Breast epithelium (tissue), 4 donors: Measurements from ENCODE around the gene ASB3. TPM values are rescaled to one million over a fixed set of nuclear protein-coding genes. Genes with fewer than 3 reads are reported as not detected.
"Not testable (repeated sequence)": the region's sequence is repeated elsewhere in the genome, so short reads cannot be mapped to it uniquely, and the experiment has no call there.

ENCODE experiments used
- DNase-seq, 2 donors: peaks; one replicate each; pipeline ENCODE4 v3.0.0-alpha.2; 2019; ENCODE audit warnings: low spot score in 2 of 2
- H3K27ac ChIP-seq, 2 donors: fragments of 200-600 bp; sonication (generic) in 1 of 2; one replicate each; pipeline ENCODE4 v1.5.1; 2016 to 2019; ENCODE audit warnings: mild to moderate bottlenecking in 1 of 2
- H3K27me3 ChIP-seq, 2 donors: fragments of 200-600 bp; sonication (generic) in 1 of 2; one replicate each; pipeline versions ENCODE4 v1.5.1 to v1.6.0; 2017 to 2019; ENCODE audit warnings: control low read depth in 1 of 2, mild to moderate bottlenecking in 1 of 2
- H3K36me3 ChIP-seq: fragments of 200-600 bp; one replicate; pipeline ENCODE4 v1.5.1; 2019
- H3K4me1 ChIP-seq, 2 donors: fragments of 200-600 bp; sonication (generic); one replicate each; pipeline ENCODE4 v1.5.1; 2016 to 2019; ENCODE audit warnings: control low read depth in 1 of 2
- H3K4me3 ChIP-seq, 3 donors: fragments of 200-600 bp; sonication (generic); 1 replicate in 2 of 3; 2 replicates in 1 of 3; pipeline ENCODE4 v1.5.1; 2016 to 2019; ENCODE audit warnings: mild to moderate bottlenecking in 3 of 3, moderate library complexity in 2 of 3
- H3K9me3 ChIP-seq, 2 donors: fragments of 200-600 bp; sonication (generic) in 1 of 2; one replicate each; pipeline ENCODE4 v1.5.1; 2016 to 2019; ENCODE audit warnings: control low read depth in 1 of 2
- POLR2A ChIP-seq: fragments of 450-650 bp; IDR thresholded peaks from one replicate; pipeline ENCODE4 v1.6.1; 2016; ENCODE audit warnings: antibody characterized with exemption, mild to moderate bottlenecking, moderate library complexity
- POLR2AphosphoS5 ChIP-seq, 3 donors: sonication (generic); formaldehyde crosslinking; IDR thresholded peaks; one replicate each; pipeline ENCODE4 v1.6.1; 2017; ENCODE audit warnings: antibody characterized with exemption in 3 of 3
- intact Hi-C: fragments of 100-400 bp; cut with DNase I; formaldehyde crosslinking; loops from one replicate; pipeline ENCODE4 v1.15.1; 2023; ENCODE audit warnings: low total_unique reads
- total RNA-seq, 3 donors: library from RNA; depleted of rRNA; stranded (reverse); fragments of >200 nt; gene quantifications; one replicate each; pipeline ENCODE4 v1.1.0, GENCODE V29; 2016
- TF ChIP-seq, protein P1 (sequence below), 3 donors: fragments of 450-650 bp; IDR thresholded peaks; one replicate each; pipeline ENCODE4 v1.5.1; 2016 to 2017; ENCODE audit warnings: antibody characterized with exemption in 3 of 3, mild to moderate bottlenecking in 3 of 3, moderate library complexity in 3 of 3

Gene ASB3
- total RNA-seq, 3 donors from 2014 or later = 22.0 to 37.9 (median 22.7) TPM

DNA sequence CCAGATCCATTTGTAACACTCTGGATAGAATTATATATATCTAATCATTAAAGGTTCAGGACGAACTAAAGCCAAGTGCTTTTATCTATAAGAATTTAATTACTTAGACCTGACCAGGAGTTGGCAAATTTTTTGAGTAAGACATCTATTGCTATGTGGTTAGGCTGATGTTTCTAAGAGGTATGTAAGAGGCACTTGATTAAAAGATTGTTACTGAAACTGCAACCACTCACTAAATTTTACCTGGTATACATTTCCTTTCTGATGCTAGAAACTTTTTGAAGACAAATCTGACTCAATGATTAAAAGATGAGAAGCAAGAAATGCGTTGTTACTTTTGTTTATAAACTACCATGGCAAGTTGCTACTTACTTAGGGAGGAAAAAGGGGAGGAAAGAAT lies 95.9 kb downstream of the ASB3 start:
- no peak overlapping the region for H3K27ac ChIP-seq
- H3K36me3 ChIP-seq = peaks cover 4% of the 10 kb centered on the region
- no peak overlapping the region for H3K4me3 ChIP-seq
- no peaks in the 10 kb centered on the region for H3K27me3 ChIP-seq
- no peak for TF ChIP-seq POLR2AphosphoS5 (IDR thresholded peaks at IDR 0.05)
- no peak for TF ChIP-seq POLR2A
- TF ChIP-seq, protein P1, sequence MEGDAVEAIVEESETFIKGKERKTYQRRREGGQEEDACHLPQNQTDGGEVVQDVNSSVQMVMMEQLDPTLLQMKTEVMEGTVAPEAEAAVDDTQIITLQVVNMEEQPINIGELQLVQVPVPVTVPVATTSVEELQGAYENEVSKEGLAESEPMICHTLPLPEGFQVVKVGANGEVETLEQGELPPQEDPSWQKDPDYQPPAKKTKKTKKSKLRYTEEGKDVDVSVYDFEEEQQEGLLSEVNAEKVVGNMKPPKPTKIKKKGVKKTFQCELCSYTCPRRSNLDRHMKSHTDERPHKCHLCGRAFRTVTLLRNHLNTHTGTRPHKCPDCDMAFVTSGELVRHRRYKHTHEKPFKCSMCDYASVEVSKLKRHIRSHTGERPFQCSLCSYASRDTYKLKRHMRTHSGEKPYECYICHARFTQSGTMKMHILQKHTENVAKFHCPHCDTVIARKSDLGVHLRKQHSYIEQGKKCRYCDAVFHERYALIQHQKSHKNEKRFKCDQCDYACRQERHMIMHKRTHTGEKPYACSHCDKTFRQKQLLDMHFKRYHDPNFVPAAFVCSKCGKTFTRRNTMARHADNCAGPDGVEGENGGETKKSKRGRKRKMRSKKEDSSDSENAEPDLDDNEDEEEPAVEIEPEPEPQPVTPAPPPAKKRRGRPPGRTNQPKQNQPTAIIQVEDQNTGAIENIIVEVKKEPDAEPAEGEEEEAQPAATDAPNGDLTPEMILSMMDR (IDR thresholded peaks at IDR 0.05) = no peak
- intact Hi-C loops = no loop called here
- H3K9me3 ChIP-seq = no peaks in the 10 kb centered on the region
- no peak for DNase-seq
- H3K4me1 ChIP-seq = no peaks in the 10 kb centered on the region

DNA sequence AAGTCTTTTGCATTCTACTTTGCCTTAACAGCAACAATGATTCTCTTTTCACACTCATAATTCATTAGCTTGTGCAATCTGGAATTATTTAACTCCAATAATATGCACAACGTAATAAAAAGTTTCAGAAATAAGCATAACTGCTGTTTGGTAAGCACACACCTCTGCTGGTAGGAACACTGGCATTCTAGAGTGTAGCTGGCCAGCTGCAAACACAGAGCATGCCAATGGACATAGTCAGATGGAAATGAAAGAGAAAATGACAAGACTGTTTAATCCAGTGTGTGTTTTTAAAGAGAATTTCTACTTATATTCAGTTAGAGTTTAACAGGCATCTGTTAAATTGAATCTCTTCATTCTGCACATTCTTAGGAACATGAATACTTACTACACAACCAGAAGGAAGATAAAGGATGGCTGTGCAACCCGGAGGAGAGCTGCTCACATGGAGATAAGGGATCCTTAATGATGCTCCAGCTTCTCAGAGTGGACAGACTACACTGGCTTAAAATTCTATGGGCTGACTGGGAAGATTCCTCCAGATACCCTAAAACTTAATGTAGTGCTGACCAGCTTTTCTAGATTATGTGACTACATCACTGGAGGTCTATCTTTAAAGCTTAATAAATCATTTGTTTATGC lies 113.8 kb downstream of the ASB3 start:
- no peaks in the 10 kb centered on the region for H3K9me3 ChIP-seq
- no peaks in the 10 kb centered on the region for H3K27me3 ChIP-seq
- H3K36me3 ChIP-seq = no peaks in the 10 kb centered on the region
- H3K4me1 ChIP-seq = no peaks in the 10 kb centered on the region
- no peak overlapping the region for H3K27ac ChIP-seq
- TF ChIP-seq POLR2A (no peak), POLR2AphosphoS5 (IDR thresholded peaks at IDR 0.05) (no peak)
- TF ChIP-seq, protein P1 (IDR thresholded peaks at IDR 0.05) = no peak
- H3K4me3 ChIP-seq = no peak overlapping the region
- intact Hi-C loops = no loop called here
- DNase-seq = no peak

GRCh38 chr2:53670331-53670730 lies 116.4 kb downstream of the ASB3 start:
- H3K4me1 ChIP-seq = no peaks in the 10 kb centered on the region
- no peaks in the 10 kb centered on the region for H3K36me3 ChIP-seq
- no peak for DNase-seq
- H3K9me3 ChIP-seq = no peaks in the 10 kb centered on the region
- no peak overlapping the region for H3K4me3 ChIP-seq
- TF ChIP-seq POLR2AphosphoS5 (IDR thresholded peaks at IDR 0.05) (no peak), POLR2A (no peak)
- TF ChIP-seq, protein P1 (IDR thresholded peaks at IDR 0.05) = no peak
- no peaks in the 10 kb centered on the region for H3K27me3 ChIP-seq
- intact Hi-C loops = no loop called here
- H3K27ac ChIP-seq = no peak overlapping the region

- Histone ChIP-seq H3K4me1 (no peaks in the 10 kb centered on the region), H3K27me3 (no peaks in the 10 kb centered on the region), H3K9me3 (peaks cover 0 to 6% of the 10 kb centered on the region in 2 donors), H3K4me3 (no peak overlapping the region), H3K36me3 (no peaks in the 10 kb centered on the region), H3K27ac (no peak overlapping the region)
- no peak for TF ChIP-seq POLR2A
- TF ChIP-seq POLR2AphosphoS5 (IDR thresholded peaks at IDR 0.05) = no peak
- TF ChIP-seq, protein P1 (IDR thresholded peaks at IDR 0.05) = no peak
- no peak for DNase-seq
- intact Hi-C loops = no loop called here
Observed at GRCh38 chr2:53668624-53669026, 118.1 kb downstream of the ASB3 start.

DNA sequence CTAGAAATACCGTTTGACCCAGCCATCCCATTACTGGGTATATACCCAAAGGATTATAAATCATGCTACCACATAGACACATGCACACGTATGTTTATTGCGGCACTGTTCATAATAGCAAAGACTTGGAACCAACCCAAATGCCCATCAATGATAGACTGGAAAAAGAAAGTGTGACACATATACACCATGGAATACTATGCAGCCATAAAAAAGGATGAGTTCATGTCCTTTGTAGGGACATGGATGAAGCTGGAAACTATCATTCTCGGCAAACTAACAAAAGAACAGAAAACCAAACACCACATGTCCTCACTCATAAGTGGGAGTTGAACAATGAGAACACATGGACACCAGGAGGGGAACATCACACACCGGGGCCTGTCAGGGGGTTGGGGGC lies 119.6 kb downstream of the ASB3 start:
- H3K4me1 ChIP-seq, DNase-seq, H3K36me3 ChIP-seq, H3K4me3 ChIP-seq, H3K27ac ChIP-seq, H3K27me3 ChIP-seq, intact Hi-C loops: not testable (repeated sequence)
- H3K9me3 ChIP-seq = peaks cover 0 to 11% of the 10 kb centered on the region in 2 donors
